ENCODE data around the gene KRT17. TPM values are rescaled to one million over a fixed set of nuclear protein-coding genes. Genes with fewer than 3 reads are reported as not detected.
"Not testable (repeated sequence)": the region's sequence is repeated elsewhere in the genome, so short reads cannot be mapped to it uniquely, and the experiment has no call there.

KRT17 gene
- total RNA-seq, 1 experiment from 2014 or later: not detected

DNA sequence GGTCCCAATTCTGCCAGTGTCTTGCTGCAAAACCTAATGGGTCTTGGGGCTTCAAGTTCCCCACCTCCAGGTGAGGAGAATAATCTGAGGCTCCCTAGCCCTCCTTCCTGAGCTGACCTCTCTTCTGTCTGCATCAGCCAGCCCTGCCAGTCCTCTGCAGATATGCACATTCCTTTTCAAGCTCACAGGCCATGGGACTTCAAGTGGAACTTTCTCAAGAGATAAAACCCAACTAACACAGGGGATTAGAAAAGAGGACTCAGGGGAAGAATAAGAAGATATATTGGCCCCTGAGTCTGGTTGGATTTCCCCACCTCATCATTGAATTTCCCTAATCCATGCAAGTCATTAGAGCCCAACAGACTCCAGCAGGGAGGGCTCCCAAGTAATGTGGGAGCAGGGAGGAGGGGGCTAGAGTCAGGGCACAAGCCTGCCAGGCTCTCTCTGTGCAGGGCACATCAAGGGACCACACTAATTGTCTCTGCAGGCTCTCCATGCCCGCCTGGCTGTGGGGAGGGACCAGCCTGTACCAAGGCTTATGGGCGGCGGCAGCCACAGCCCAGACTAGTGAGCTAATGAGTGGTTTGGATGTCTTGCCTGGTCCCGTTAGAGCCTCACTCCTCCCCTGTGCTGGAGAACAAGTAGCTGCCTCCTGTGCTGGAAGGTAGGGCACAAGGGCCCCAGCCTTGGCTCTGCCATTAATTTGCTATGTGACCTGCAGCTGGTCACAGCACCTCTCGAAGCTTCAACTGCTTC is 38.9 kb downstream of the KRT17 start:
- Histone ChIP-seq H3K9ac (ENCODE audit: low read length) (no peak overlapping the region), H3K4me2 (ENCODE audit: low read depth, low read length, poor library complexity, severe bottlenecking) (no peak overlapping the region), H3K36me3 (ENCODE audit: insufficient read depth, low read length) (no peaks in the 10 kb centered on the region), H3K4me3 (ENCODE audit: low read length) (no peak overlapping the region), H3K4me1 (ENCODE audit: low read length) (no peaks in the 10 kb centered on the region), H3K9me3 (ENCODE audit: low read length) (no peaks in the 10 kb centered on the region), H3K27me3 (ENCODE audit: low read length) (no peaks in the 10 kb centered on the region), H4K20me1 (ENCODE audit: insufficient read depth, low read depth, low read length) (no peaks in the 10 kb centered on the region), H2AFZ (ENCODE audit: low read length) (no peak overlapping the region), H3K27ac (ENCODE audit: low read length) (no peak overlapping the region), H3K79me2 (ENCODE audit: low read length) (no peaks in the 10 kb centered on the region), H3K9me2 (replicated peaks; ENCODE audit: insufficient read depth, low read length) (no peaks in the 10 kb centered on the region)
- no peak for DNase-seq

DNA sequence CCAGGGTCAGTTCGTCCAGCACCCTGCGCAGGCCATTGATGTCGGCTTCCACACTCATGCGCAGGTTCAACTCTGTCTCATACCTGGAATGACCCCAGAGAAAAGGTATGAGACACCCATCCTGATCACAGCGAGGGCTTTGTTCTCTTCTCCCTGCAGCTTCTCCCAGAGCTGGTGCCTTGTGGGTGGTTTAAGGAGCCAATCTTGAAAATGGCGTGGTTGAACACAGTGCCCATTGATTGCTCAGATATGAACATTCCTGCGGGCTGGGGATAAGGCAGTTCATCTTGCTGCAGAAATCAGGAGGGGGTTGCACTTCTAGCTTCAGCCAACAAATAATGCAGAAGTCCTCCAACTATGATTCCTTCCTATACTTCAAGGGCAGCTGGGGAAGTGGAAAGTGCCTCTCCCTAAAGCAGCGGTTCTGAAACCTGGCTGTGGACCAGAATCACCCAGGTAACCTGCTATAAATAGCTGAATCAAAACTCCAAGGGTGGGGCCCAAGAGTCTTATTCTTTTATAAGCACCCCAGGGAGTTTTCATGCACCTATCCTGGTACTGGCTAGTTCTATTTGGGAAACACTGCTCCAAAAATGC is 39.9 kb downstream of the KRT17 start:
- not testable (repeated sequence) for H3K4me1 ChIP-seq (ENCODE audit: low read length); H3K9me3 ChIP-seq (ENCODE audit: low read length); H3K4me3 ChIP-seq (ENCODE audit: low read length); H3K27me3 ChIP-seq (ENCODE audit: low read length); DNase-seq; H3K27ac ChIP-seq (ENCODE audit: low read length); H2AFZ ChIP-seq (ENCODE audit: low read length); H3K79me2 ChIP-seq (ENCODE audit: low read length); H4K20me1 ChIP-seq (ENCODE audit: insufficient read depth, low read depth, low read length); H3K9me2 ChIP-seq (replicated peaks; ENCODE audit: insufficient read depth, low read length); H3K9ac ChIP-seq (ENCODE audit: low read length); H3K36me3 ChIP-seq (ENCODE audit: insufficient read depth, low read length); H3K4me2 ChIP-seq (ENCODE audit: low read depth, low read length, poor library complexity, severe bottlenecking)

DNA sequence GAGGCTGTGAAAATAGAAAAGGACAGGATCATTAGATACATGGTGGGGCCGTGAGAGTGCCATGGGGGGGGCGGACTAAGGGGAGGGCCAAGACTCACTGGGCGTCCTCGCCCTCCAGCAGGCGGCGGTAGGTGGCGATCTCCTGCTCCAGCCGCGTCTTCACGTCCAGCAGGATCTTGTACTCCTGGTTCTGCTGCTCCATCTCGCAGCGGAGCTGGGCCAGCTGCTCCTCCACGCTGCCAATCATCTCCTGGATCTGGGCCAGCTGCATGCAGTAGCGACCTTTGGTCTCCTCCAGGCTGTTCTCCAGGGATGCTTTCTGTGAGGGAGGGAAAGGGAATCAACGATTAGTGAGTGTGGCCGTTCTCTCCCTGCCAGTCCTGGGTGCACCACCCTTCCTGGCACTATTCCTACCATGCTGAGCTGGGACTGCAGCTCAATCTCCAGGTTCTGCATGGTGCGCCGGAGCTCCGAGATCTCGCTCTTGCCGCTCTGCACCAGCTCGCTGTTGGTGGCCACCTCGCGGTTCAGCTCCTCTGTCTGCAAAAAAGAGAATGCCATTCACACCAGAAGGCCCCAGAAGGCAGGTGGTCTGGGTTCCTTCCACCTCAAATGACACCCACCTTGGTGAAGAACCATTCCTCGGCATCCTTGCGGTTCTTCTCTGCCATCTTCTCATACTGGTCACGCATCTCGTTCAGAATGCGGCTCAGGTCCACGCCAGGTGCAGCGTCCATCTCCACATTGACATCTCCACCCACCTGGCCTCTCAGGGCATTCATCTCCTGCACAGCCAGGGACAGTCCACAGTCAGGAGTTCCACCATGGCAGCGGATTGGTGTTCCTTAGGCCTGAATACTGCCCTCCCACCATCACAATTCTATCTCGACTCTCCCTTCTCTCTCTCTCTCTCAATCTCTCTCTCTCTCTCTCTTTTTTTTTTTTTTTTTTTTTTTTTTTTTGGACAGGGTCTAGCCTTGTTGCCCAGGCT is 40.9 kb downstream of the KRT17 start:
- no peak for DNase-seq

DNA sequence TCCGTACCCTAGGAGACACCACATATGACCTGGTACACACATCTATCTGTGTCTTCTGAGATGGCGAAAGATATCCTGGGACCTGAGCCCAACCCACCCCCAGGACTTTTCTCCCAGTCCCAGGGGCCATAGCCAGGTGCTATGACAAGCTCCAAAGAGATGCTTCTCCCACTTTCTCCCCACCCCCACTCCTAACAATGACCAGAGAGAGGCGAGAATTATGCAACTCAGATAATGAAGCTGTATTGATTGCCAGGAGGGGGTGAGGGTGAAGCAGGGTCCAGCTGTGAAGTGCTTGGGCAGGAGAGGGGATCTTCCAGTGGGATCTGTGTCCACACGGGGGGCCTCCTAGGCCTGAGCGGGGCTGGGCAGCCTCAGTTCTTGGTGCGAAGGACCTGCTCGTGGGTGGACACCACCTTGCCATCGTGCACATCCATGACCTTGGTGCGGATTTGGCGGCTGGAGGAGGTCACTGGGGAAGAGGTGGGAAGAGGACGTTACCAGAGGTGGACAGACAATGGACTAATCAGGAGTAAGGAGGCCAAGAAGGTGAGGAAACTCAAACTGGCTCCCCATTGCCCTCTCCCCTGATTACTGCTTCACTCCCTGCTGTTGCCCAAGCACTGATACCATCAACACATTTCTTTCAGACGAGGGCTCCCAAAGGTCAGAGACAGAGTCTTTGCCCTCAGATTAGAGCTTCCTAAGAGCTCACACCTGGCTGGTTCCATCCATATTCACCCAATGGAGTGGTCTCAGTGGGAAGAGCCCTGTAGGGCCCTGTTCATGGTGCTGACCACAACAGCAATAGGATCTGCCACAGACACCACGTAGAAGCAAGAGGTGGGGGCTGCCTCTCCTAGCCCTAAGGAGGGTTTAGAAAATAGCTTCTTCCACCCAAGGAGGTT is 42.1 kb downstream of the KRT17 start:
- H3K4me3 ChIP-seq (ENCODE audit: low read length); H3K79me2 ChIP-seq (ENCODE audit: low read length); H2AFZ ChIP-seq (ENCODE audit: low read length); H3K4me1 ChIP-seq (ENCODE audit: low read length); H3K36me3 ChIP-seq (ENCODE audit: insufficient read depth, low read length); H4K20me1 ChIP-seq (ENCODE audit: insufficient read depth, low read depth, low read length); H3K9me2 ChIP-seq (replicated peaks; ENCODE audit: insufficient read depth, low read length); H3K9ac ChIP-seq (ENCODE audit: low read length); H3K27ac ChIP-seq (ENCODE audit: low read length); DNase-seq; H3K9me3 ChIP-seq (ENCODE audit: low read length); H3K27me3 ChIP-seq (ENCODE audit: low read length); H3K4me2 ChIP-seq (ENCODE audit: low read depth, low read length, poor library complexity, severe bottlenecking): not testable (repeated sequence)

More for the DNA sequence above, 40.9 kb downstream of the KRT17 start:
- no peaks in the 10 kb centered on the region for H4K20me1 ChIP-seq (ENCODE audit: insufficient read depth, low read depth, low read length)
- H3K27ac ChIP-seq (ENCODE audit: low read length): no peak overlapping the region
- no peaks in the 10 kb centered on the region for H3K36me3 ChIP-seq (ENCODE audit: insufficient read depth, low read length)
- no peaks in the 10 kb centered on the region for H3K27me3 ChIP-seq (ENCODE audit: low read length)
- no peaks in the 10 kb centered on the region for H3K79me2 ChIP-seq (ENCODE audit: low read length)
- H3K4me3 ChIP-seq (ENCODE audit: low read length): no peak overlapping the region
- no peaks in the 10 kb centered on the region for H3K4me1 ChIP-seq (ENCODE audit: low read length)
- H3K4me2 ChIP-seq (ENCODE audit: low read depth, low read length, poor library complexity, severe bottlenecking): no peak overlapping the region
- H3K9ac ChIP-seq (ENCODE audit: low read length): no peak overlapping the region
- H2AFZ ChIP-seq (ENCODE audit: low read length): no peak overlapping the region
- H3K9me2 ChIP-seq (replicated peaks; ENCODE audit: insufficient read depth, low read length): no peaks in the 10 kb centered on the region
- no peaks in the 10 kb centered on the region for H3K9me3 ChIP-seq (ENCODE audit: low read length)

DNA sequence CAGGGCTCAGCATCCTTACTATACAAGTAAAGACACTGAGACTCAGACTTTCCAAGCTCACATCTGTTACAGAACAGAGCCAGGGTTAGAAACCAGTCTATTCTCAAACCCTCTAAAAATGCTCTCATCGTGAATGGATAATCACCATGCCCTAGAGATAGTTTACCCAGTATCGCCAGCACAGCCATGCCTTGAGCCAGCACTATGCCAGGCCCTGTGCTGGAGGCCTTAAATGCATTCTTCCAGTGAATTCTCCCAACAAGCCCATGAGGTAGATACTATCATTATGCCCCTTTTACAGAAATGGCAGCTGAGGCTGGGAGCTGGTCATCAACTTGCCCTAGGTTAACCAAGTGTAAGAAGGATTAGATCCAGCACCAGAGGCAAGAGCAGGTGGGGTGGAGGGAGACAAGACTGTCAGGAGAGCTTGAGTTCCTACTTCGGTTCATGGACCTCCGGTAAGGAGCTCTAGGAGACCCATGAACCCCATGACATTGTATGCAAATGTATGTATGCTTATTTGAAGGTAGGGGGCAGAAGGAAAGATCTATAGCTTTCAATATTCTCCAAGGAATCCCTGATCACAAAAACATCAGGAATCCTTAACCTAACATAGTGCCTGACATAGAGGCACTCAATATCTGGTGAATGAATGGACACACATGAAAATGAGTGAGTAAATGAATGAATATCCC is 42.9 kb downstream of the KRT17 start:
- Histone ChIP-seq H3K79me2 (ENCODE audit: low read length) (no peaks in the 10 kb centered on the region), H3K9ac (ENCODE audit: low read length) (no peak overlapping the region), H3K4me2 (ENCODE audit: low read depth, low read length, poor library complexity, severe bottlenecking) (no peak overlapping the region)

DNA sequence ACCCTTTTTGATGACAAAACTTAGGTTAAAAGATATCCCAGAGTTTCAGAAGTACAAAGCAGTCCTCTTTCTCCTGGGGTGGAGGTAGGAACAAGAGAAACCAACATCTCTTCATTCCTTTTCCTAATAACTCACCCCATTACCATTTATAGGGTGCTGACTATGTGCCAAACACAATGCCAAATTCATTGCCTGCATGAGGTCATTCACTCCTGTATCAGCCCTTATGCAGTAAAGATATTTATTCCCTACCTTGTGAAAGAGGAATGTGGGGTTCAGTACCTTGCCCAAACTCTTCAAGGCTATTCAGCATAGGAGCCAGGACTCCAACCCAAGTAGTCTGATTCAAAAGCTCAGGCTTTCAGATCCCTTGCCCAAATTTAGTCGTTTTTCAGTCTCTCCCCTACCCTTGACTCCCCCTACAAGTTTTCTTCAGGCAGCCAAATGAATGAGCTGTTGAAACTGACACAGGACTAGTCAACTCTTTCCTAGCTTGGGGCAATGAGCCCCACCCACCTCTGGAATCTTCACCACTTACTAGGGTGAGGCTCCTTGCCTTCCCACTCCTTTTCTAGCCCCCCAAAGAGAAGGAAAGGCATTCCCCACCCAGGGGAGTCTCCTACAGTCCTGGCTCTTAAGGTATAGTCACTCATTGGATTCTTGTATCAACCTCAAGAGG is 43.5 kb downstream of the KRT17 start:
- Histone ChIP-seq H3K36me3 (ENCODE audit: insufficient read depth, low read length) (no peaks in the 10 kb centered on the region), H2AFZ (ENCODE audit: low read length) (no peak overlapping the region), H3K27me3 (ENCODE audit: low read length) (no peaks in the 10 kb centered on the region), H3K4me1 (ENCODE audit: low read length) (no peaks in the 10 kb centered on the region), H4K20me1 (ENCODE audit: insufficient read depth, low read depth, low read length) (no peaks in the 10 kb centered on the region), H3K4me3 (ENCODE audit: low read length) (no peak overlapping the region), H3K79me2 (ENCODE audit: low read length) (no peaks in the 10 kb centered on the region), H3K4me2 (ENCODE audit: low read depth, low read length, poor library complexity, severe bottlenecking) (no peak overlapping the region), H3K27ac (ENCODE audit: low read length) (no peak overlapping the region), H3K9ac (ENCODE audit: low read length) (no peak overlapping the region), H3K9me2 (replicated peaks; ENCODE audit: insufficient read depth, low read length) (no peaks in the 10 kb centered on the region), H3K9me3 (ENCODE audit: low read length) (no peaks in the 10 kb centered on the region)
- DNase-seq: no peak

More for the DNA sequence above, 42.9 kb downstream of the KRT17 start:
- Histone ChIP-seq H2AFZ (ENCODE audit: low read length) (no peak overlapping the region), H3K4me3 (ENCODE audit: low read length) (no peak overlapping the region), H3K27me3 (ENCODE audit: low read length) (no peaks in the 10 kb centered on the region), H3K9me2 (replicated peaks; ENCODE audit: insufficient read depth, low read length) (no peaks in the 10 kb centered on the region), H3K4me1 (ENCODE audit: low read length) (no peaks in the 10 kb centered on the region), H4K20me1 (ENCODE audit: insufficient read depth, low read depth, low read length) (no peaks in the 10 kb centered on the region), H3K36me3 (ENCODE audit: insufficient read depth, low read length) (no peaks in the 10 kb centered on the region), H3K27ac (ENCODE audit: low read length) (no peak overlapping the region), H3K9me3 (ENCODE audit: low read length) (no peaks in the 10 kb centered on the region)
- no peak for DNase-seq

DNA sequence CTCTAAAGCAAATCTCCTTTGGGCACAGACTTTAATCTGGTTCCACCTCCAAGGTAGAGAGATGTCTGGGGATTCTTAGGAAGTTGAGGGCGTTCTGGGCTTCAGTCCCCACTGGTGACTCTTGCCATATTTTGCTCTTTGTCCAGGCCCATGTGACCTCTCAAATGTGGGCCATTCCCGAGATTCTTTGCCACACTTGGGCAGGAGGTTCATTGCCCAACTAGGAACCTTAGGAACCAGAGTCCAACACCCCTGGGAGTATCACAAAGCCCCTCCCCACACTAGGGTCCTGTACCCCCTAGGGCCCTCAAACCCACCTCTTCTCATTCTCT is 44.2 kb downstream of the KRT17 start:
- DNase-seq: no peak
- Histone ChIP-seq H3K4me1 (ENCODE audit: low read length) (no peaks in the 10 kb centered on the region), H4K20me1 (ENCODE audit: insufficient read depth, low read depth, low read length) (no peaks in the 10 kb centered on the region), H3K9me3 (ENCODE audit: low read length) (no peaks in the 10 kb centered on the region), H3K27me3 (ENCODE audit: low read length) (no peaks in the 10 kb centered on the region), H3K4me2 (ENCODE audit: low read depth, low read length, poor library complexity, severe bottlenecking) (no peak overlapping the region), H3K9ac (ENCODE audit: low read length) (no peak overlapping the region), H3K36me3 (ENCODE audit: insufficient read depth, low read length) (no peaks in the 10 kb centered on the region), H3K27ac (ENCODE audit: low read length) (no peak overlapping the region), H2AFZ (ENCODE audit: low read length) (no peak overlapping the region), H3K9me2 (replicated peaks; ENCODE audit: insufficient read depth, low read length) (no peaks in the 10 kb centered on the region), H3K79me2 (ENCODE audit: low read length) (no peaks in the 10 kb centered on the region), H3K4me3 (ENCODE audit: low read length) (no peak overlapping the region)
